DOHH2 (cell line): ENCODE data around the gene METTL2B.
"Not testable (repeated sequence)": the region's sequence is repeated elsewhere in the genome, so short reads cannot be mapped to it uniquely, and the experiment has no call there.

Experiments used
- EZH2phosphoT487 ChIP-seq: fragments of 200-600 bp; sonication (generic); IDR thresholded peaks from 2 replicates; pipeline ENCODE4 v1.6.1; 2017; ENCODE audit warnings: borderline replicate concordance, mild to moderate bottlenecking, antibody characterized with exemption, low read length, moderate library complexity, mixed read lengths
- TF ChIP-seq, protein P1 (sequence below): fragments of 200-600 bp; sonication (generic); IDR thresholded peaks from one replicate; pipeline ENCODE4 v1.5.1; 2014; ENCODE audit warnings: antibody characterized with exemption, mild to moderate bottlenecking, low read depth, low read length; ENCODE audit not compliant: poor library complexity, severe bottlenecking

DNA sequence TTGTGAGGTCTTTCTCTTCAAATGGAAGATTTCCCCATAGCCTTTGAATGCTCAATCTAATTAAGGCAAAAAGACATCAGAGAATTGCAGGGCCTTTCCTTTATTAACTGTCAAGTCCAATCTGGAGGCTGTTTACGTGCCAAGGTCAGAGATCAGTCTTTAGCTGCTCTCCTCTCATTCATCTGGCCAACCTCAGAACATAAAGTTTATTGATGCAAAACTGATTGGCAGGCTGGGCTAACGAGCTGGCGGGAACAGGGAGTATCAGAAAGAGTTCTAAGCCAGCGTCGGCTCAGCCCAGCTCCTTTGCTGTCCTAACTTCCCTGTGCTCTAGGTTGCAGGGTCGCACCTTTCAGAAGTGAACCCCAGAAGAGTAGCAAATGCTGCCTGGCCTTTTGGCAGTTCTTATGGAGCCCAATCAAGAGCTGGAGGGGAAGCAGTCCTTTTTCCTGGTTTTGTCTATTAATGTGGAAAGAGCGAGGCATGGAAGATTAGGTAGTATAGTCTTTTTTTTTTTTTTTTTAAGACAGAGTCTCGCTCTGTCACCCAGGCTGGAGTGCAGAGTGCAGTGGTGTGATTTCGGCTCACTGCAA, 47.5 kb downstream of the METTL2B start:
- TF ChIP-seq, protein P1, sequence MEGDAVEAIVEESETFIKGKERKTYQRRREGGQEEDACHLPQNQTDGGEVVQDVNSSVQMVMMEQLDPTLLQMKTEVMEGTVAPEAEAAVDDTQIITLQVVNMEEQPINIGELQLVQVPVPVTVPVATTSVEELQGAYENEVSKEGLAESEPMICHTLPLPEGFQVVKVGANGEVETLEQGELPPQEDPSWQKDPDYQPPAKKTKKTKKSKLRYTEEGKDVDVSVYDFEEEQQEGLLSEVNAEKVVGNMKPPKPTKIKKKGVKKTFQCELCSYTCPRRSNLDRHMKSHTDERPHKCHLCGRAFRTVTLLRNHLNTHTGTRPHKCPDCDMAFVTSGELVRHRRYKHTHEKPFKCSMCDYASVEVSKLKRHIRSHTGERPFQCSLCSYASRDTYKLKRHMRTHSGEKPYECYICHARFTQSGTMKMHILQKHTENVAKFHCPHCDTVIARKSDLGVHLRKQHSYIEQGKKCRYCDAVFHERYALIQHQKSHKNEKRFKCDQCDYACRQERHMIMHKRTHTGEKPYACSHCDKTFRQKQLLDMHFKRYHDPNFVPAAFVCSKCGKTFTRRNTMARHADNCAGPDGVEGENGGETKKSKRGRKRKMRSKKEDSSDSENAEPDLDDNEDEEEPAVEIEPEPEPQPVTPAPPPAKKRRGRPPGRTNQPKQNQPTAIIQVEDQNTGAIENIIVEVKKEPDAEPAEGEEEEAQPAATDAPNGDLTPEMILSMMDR: not testable (repeated sequence)
- TF ChIP-seq EZH2phosphoT487: not testable (repeated sequence)
